WERI-Rb-1 (cell line): ENCODE measurements around the gene IL20RA.

ENCODE experiments used
- DNase-seq: peaks from one replicate; pipeline ENCODE4 v3.0.0-alpha.2; 2020
- H3K27ac ChIP-seq: fragments of 250-450 bp; sonication (Bioruptor Pico); 2 replicates; pipeline ENCODE4 v1.5.1; 2020; ENCODE audit warnings: mild to moderate bottlenecking, moderate library complexity
- H3K27me3 ChIP-seq: fragments of 250-450 bp; sonication (Bioruptor Pico); 2 replicates; pipeline ENCODE4 v1.5.1; 2021; ENCODE audit warnings: mild to moderate bottlenecking, low read depth, moderate library complexity; ENCODE audit not compliant: insufficient read depth, severe bottlenecking
- H3K36me3 ChIP-seq: fragments of 250-450 bp; sonication (Bioruptor Pico); 2 replicates; pipeline ENCODE4 v1.5.1; 2020; ENCODE audit warnings: mild to moderate bottlenecking, moderate library complexity
- H3K4me3 ChIP-seq: 2 replicates; pipeline ENCODE4 v1.5.1; 2011; ENCODE audit warnings: low read depth, mild to moderate bottlenecking, control low read depth, low read length
- H3K9me3 ChIP-seq: fragments of 250-450 bp; sonication (Bioruptor Pico); 2 replicates; pipeline ENCODE4 v1.5.1; 2021; ENCODE audit warnings: mild to moderate bottlenecking, moderate library complexity; ENCODE audit not compliant: severe bottlenecking
- CTCF ChIP-seq: IDR thresholded peaks from 2 replicates; pipeline ENCODE4 v1.5.1; 2011; ENCODE audit warnings: low read depth, mild to moderate bottlenecking, control low read depth, inconsistent platforms, low read length

Gene IL20RA

GRCh38 chr6:137000825-137001224 lies 43.9 kb downstream of the IL20RA start:
- no peaks in the 10 kb centered on the region for H3K27me3 ChIP-seq
- no peak for TF ChIP-seq CTCF
- DNase-seq, result no peak
- no peak overlapping the region for H3K4me3 ChIP-seq
- H3K27ac ChIP-seq, result no peak overlapping the region
- H3K9me3 ChIP-seq, result no peaks in the 10 kb centered on the region
- no peaks in the 10 kb centered on the region for H3K36me3 ChIP-seq

DNA sequence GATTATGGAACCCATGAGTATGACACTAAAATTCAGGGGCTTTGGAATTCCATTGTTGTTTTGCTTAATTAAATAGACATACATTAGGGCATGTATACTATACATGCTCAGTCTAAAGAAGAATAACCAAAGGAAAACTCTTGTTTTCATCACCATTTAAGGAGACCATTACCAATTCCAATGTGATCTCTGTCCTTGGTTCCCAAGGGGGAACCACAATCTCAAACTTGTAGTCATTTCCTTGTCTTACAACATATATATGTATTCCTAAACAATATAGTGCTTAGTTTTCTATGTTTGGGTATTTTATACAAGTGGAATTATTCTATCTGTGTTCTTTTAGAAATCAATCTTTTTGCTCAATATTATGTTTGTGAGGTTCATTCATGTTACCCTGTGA lies 49.2 kb downstream of the IL20RA start:
- H3K4me3 ChIP-seq, result no peak overlapping the region
- DNase-seq, result no peak
- H3K27ac ChIP-seq, result no peak overlapping the region
- TF ChIP-seq CTCF, result no peak
- no peaks in the 10 kb centered on the region for H3K9me3 ChIP-seq
- no peaks in the 10 kb centered on the region for H3K36me3 ChIP-seq
- H3K27me3 ChIP-seq, result no peaks in the 10 kb centered on the region

DNA sequence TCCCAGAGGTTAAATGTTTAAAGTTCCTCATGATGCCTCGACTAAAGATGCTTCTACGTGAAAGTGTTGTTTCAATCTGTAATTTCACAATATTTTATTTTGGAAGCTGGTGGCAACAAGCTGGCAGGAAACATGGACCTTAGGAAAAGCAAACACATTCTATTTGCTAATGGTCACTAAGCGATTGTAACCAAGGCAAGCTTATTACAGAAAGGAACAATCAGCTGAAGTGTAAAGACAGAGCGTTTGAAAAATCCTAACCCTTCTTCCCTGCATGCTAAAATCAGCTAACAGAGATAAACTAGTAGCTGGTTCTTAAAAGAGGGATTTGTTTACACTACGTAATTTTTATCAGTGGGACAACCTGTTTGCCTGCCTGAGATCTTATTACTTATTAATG lies 50.0 kb downstream of the IL20RA start:
- H3K4me3 ChIP-seq, result no peak overlapping the region
- no peaks in the 10 kb centered on the region for H3K27me3 ChIP-seq
- no peaks in the 10 kb centered on the region for H3K9me3 ChIP-seq
- no peak for DNase-seq
- H3K36me3 ChIP-seq, result no peaks in the 10 kb centered on the region
- no peak overlapping the region for H3K27ac ChIP-seq
- no peak for TF ChIP-seq CTCF

- Histone ChIP-seq H3K27me3 (no peaks in the 10 kb centered on the region), H3K9me3 (no peaks in the 10 kb centered on the region), H3K27ac (no peak overlapping the region), H3K36me3 (no peaks in the 10 kb centered on the region), H3K4me3 (no peak overlapping the region)
- TF ChIP-seq CTCF, result no peak
- no peak for DNase-seq
Measured at GRCh38 chr6:136992113-136992512, 52.7 kb downstream of the IL20RA start.

- Histone ChIP-seq H3K9me3 (no peaks in the 10 kb centered on the region), H3K27me3 (no peaks in the 10 kb centered on the region), H3K36me3 (no peaks in the 10 kb centered on the region), H3K4me3 (no peak overlapping the region), H3K27ac (no peak overlapping the region)
- no peak for TF ChIP-seq CTCF
- DNase-seq, result no peak
Measured at GRCh38 chr6:136991646-136992045, 53.1 kb downstream of the IL20RA start.

DNA sequence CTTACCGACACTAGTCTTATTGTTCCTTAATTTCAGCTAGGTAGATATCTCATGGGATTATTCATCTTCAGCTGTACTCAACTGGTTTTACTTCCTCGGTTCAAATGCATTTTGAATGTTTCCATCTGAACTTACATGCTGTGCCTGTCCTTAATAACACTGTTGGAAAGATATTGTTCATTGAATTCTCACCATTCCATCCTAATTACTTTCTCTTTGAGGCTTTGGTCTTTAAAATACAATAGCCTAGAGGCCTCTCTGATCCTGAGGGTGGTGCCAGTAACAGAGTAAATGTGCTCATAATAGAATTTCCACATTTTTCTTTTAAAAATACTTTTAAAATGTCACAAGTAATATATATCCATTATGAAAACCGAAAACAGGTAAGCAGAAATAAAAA lies 54.0 kb downstream of the IL20RA start:
- Histone ChIP-seq H3K27me3 (no peaks in the 10 kb centered on the region), H3K36me3 (no peaks in the 10 kb centered on the region), H3K4me3 (no peak overlapping the region), H3K9me3 (no peaks in the 10 kb centered on the region), H3K27ac (no peak overlapping the region)
- TF ChIP-seq CTCF, result no peak
- DNase-seq, result no peak
